ENCODE measurements around the gene ALPI. TPM values are rescaled to one million over a fixed set of nuclear protein-coding genes. Genes with fewer than 3 reads are reported as not detected.

Gene ALPI
- total RNA-seq, 1 donor from 2014 or later = not detected

- ATAC-seq = no peak
- no peak for DNase-seq (ENCODE audit: low spot score)
Measured at GRCh38 chr2:232483311-232483922, 27.5 kb downstream of the ALPI start.

DNA sequence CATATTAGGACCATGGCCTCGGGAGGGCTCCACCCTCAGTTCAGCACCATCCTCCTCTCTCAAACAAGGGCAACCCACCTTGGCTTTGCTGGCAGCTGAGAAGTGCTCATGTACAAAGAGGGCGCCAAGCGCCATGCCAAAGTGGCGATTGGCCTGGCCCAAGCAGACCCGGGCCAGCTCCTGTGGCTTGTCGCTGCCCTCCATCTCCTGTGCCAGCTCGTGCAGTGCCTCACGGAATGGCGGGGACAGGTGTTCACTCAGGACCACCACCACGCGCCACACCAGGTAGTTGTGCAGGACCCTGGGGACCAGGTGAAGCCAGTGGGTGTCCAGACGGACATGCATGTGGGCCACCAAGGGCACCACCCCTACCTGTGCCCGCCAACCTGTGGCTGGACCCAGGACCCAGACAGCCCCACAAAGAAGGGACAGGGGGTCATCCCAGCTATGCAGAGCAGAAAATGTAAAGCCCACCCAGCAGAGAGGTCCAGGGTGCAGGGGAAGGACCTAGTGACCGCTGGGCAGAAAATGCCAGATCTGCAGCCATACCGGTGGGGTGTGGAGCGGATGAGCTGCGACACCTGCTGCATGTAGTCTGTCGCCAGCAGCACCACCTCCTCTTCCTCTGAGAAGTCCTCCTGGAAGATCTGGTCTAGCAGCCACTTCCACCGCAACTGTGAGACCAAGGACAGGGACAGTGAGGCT, 28.1 kb downstream of the ALPI start:
- no peak for ATAC-seq
- no peak for DNase-seq (ENCODE audit: low spot score)

GRCh38 chr2:232484628-232485347, 28.8 kb downstream of the ALPI start:
- ATAC-seq (no peak), DNase-seq (ENCODE audit: low spot score) (no peak)

GRCh38 chr2:232485348-232485756, 29.4 kb downstream of the ALPI start:
- ATAC-seq = no peak
- DNase-seq (ENCODE audit: low spot score) = no peak

DNA sequence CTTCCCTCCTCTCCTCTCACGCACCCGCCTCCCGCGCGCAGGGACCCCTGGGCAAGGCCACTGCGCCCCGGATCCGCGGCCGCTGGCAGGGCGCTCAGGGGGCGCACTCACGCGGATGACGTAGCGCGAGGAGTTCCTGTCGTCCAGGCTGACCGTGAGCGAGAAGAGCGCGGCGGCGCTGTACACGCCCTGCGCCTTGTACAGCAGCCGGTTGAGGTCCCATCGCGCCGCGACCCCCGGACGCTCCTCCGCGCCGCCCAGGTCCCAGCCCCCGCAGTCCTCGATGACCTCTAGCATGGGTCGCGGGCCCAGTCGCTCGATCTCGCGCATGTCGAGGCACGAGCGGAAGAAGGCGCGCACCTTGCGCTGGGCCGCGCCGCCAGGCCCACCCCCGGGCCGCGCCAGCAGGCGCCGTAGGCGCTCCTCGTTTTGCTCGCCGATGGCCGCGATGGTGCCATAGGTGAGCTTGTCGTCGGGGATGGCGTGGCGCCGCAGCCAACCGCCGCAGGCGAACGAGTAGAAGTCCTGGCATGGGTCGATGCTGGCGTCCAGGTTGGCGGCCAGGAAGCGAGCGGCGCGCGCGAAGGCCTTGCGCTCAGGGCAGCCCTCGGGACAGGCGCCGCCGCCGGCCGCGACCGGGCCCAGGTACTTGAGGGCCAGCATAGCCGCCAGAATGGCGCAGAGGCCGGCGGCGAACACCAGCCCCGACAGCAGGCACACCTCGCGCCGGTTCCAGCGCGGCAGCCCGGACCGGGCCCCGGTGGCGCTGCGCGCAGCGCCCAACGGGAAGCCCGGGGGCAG, 30.0 kb downstream of the ALPI start:
- no peak for ATAC-seq
- no peak for DNase-seq (ENCODE audit: low spot score)

- DNase-seq (ENCODE audit: low spot score) (no peak), ATAC-seq (no peak)
Measured at GRCh38 chr2:232486558-232487384, 30.8 kb downstream of the ALPI start.

GRCh38 chr2:232487385-232488096, 31.6 kb downstream of the ALPI start, which contains the start of gene ECEL1:
Gene ECEL1, minus strand, starts transcription at chr2:232487834. Its CDS starts 1,181 bp downstream, at chr2:232486653.
- ATAC-seq (no peak), DNase-seq (ENCODE audit: low spot score) (no peak)

GRCh38 chr2:232488097-232488711, 32.3 kb downstream of the ALPI start:
- ATAC-seq (no peak), DNase-seq (ENCODE audit: low spot score) (no peak)

- DNase-seq (ENCODE audit: low spot score) (no peak), ATAC-seq (no peak)
Measured at GRCh38 chr2:232488721-232489300, 32.9 kb downstream of the ALPI start.

DNA sequence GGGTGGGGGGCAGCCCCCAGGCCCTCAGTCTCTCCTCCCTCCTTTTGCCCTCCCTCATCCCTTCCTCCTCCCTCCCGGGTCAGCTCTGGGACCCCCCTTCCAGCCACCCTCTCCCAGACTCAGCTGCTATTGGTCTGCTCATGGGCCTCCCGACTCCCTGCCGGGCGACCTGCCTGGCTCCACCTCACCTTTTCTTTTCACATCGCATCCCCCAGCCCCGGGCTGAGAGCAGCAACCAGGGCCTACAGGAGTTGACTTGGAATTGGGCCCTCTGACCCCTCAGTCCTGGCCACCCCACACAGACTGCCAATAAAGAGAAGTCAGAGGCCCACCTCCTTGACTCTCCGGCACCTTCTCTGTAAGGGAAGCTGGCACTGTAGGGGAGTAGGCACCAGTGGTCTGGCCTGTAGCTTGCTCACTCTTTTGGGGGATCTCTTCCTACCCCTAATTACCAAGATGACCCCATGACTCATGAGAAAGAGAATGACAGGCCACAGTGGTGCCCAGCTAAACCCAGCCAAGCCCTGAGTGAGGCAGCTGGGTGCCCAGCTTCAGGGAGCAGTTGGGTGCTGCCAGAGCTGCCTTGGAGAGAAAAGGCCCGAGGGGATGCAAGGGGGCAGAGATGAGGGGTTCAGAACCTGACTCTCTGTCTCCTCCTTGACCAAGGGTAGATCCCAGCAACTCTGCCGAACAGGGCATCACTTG, 33.7 kb downstream of the ALPI start:
- ATAC-seq = no peak
- no peak for DNase-seq (ENCODE audit: low spot score)

GRCh38 chr2:232490221-232491138, 34.5 kb downstream of the ALPI start:
- DNase-seq (ENCODE audit: low spot score) (no peak), ATAC-seq (no peak)

DNA sequence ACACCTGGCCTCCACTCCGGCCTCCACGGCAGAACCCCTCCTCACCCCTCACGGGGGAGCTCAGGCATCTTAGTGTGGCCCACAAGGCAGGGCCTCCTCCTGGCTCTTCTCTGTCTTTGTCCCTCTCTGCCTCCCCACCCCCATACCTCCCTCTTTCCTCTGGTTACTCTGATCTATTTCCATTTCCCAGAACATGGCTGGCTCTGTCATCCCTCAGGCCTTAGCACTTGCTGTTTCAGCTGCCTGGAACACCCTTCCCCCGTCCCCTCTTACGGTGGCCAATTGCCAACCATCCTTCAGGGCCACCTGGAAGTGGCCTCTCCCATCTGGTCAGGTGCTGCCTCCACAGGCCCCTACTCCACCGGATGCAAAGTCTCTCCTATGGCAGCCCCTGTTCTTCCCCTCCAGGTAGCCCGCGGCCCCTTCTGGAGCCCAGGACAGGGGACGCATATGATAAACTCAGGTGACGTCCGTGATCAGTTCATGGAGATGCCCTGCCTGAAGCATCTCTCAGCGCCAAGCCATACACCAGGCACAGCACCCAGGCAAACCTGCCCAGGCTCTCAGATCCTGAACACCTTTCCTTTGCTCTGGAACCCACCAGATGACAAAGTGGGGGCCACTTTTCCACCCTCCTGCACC, 35.3 kb downstream of the ALPI start:
- ATAC-seq = no peak
- no peak for DNase-seq (ENCODE audit: low spot score)

DNA sequence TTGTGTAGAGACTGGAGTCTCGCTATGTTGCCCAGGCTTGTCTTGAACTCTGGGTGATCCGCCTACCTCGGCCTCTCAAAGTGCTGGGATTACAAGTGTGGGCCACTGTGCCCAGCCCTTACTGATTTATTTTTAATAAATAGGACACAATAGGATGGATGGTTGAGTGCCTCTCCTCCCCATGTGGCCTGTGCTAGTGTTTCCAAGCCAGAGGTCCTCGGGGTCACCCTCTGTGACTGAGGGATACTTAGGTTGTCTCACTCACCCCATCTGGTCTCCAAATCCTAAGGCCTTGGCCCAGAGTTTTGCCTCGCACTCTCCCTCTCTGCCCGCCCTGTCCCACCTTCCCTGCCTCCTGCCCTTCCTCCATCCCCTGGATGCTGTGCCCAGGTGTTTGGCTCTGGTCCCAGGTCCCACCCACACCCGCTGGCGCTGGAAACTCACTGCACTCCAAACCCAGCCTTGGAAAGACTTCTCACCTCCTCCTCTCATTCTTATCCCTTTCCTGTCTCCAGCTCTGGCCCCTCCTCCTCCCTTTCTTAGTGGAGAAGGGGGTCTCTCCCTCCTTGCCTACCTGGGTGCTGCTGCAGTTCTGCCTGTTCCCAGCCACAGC, 36.4 kb downstream of the ALPI start:
- DNase-seq (ENCODE audit: low spot score) = no peak
- ATAC-seq = no peak

DNA sequence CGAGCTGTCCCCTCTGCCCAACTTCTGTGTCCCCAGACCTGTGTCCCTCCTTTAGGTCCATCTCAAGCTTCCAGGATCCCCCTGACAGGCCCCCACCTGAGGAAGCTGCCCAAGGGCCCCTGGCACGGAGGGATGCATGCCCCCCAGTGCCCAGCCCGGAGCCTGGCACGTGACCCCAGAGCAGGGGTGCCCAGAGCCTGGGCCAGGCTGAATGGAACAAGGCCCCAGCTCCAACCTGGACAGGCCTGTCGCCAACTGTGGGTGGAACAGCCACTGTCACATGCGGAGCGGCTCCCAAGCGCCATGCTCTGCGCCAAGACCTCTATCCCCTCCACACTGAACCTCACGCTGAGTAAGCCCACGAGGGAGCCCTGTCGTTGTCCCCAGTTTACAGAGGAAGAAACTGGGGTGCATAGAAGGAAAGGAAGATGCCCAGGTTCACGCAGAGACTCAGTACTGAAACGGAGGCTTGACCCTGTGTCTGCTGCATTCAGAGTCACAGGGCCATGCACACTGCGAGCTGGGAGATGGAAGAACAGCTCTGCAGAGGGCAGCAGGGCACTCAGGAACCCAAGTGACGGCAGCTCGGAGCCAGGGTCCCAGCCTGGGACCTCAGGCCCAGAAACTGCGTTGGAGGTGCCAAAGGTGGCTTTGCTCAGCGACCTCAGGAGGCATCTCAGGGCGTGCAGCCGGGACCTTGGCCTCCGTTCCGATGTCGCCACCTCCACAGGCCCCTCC, 37.2 kb downstream of the ALPI start:
- ATAC-seq (no peak), DNase-seq (ENCODE audit: low spot score) (no peak)

DNA sequence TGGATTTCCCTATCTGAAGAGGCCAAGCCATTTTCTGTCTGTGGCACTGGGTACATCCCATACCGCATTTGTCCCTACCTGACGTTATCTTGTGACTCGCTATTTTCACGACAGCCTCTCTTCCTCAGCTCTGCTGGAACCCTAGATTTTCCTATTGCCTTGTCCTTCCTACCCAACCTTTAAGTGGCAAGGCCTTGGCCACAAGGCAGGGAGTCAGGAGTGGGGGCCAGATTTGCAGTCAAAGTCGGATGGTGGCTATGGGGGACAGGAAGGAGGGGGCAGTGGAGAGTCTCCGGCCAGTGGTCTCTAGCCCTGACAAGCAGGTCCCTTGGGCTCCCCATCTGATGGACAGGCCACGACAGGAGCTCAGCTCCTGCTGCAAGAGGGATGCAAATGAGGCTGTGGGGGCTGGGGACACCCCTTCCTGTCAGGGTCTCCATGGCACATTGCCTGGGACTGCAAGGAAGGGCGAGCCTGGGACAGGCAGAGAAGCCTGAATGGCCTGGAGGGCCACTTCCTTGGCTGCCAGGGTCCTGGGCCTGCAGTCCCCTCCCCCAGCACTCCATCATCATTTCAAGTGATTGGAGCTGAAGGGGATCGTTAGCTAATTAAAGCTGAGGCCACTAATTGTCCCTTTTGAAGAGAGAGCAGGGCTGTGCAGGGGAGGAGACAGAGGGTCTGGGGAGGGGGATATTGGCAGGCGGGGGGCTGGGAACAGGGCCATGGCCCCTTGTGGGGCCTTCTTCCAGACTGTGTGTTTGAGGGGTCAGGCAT, 37.9 kb downstream of the ALPI start:
- DNase-seq (ENCODE audit: low spot score) (no peak), ATAC-seq (no peak)

All from left lobe of liver (tissue), 2 donors.